Stimulated activated CD4-positive, alpha-beta T cell treated with anti-CD3 and anti-CD28 coated beads, TNF-alpha, amount 100 ng/mL, for 24 hours (primary cell): ENCODE results near the gene PCDHGB3.
A peak's percentile ranks its signal among the peaks of the same experiment; 100 is the strongest.
"Not testable (repeated sequence)": the region's sequence is repeated elsewhere in the genome, so short reads cannot be mapped to it uniquely, and the experiment has no call there.

Experiments
- DNase-seq, 3 experiments: peaks; one replicate each; pipeline ENCODE4 v3.0.0-alpha.2; 2020; ENCODE audit warnings: low read depth in 3 of 3

The PCDHGB3 gene

GRCh38 chr5:141356950-141357349, 13.1 kb upstream of the PCDHGB3 start:
- no peak for DNase-seq

- no peak for DNase-seq
These were observed 10.1 kb upstream of the PCDHGB3 start, which contains the start of gene PCDHGB2 for GRCh38 chr5:141359790-141360426. PCDHGB2 (plus strand) TSS chr5:141359994; CDS start chr5:141360136, 142 bp downstream.

GRCh38 chr5:141360685-141361084, 9.4 kb upstream of the PCDHGB3 start:
- no peak for DNase-seq

GRCh38 chr5:141362719-141363118, 7.3 kb upstream of the PCDHGB3 start:
- no peak for DNase-seq

- DNase-seq: no peak
These were observed 5.9 kb upstream of the PCDHGB3 start, which contains the start of gene PCDHGA5 for GRCh38 chr5:141363952-141364660. PCDHGA5 (plus strand) TSS chr5:141364162; CDS start chr5:141364331, 169 bp downstream.

- DNase-seq: no peak
These were observed 3.8 kb upstream of the PCDHGB3 start for GRCh38 chr5:141366016-141366896.

- no peak for DNase-seq
These were observed 1.8 kb downstream of the PCDHGB3 start for GRCh38 chr5:141371572-141372475.

GRCh38 chr5:141373673-141374317, 3.8 kb downstream of the PCDHGB3 start, which contains the start of gene PCDHGA6:
PCDHGA6 (plus strand) TSS chr5:141373891; CDS start chr5:141374084, 193 bp downstream.
- DNase-seq: no peak

- no peak for DNase-seq
These were observed 4.6 kb downstream of the PCDHGB3 start for GRCh38 chr5:141374627-141375026.

- not testable (repeated sequence) for DNase-seq
These were observed 5.6 kb downstream of the PCDHGB3 start for GRCh38 chr5:141375444-141376155.

GRCh38 chr5:141382469-141383294, 12.6 kb downstream of the PCDHGB3 start, which contains the start of gene PCDHGA7:
PCDHGA7 (plus strand) TSS chr5:141382742; CDS start chr5:141382900, 158 bp downstream.
- no peak for DNase-seq

- no peak for DNase-seq
These were observed 13.3 kb downstream of the PCDHGB3 start for GRCh38 chr5:141383345-141383744.

- DNase-seq: no peak
These were observed 14.6 kb downstream of the PCDHGB3 start for GRCh38 chr5:141384471-141385267.

GRCh38 chr5:141387557-141388311, 17.7 kb downstream of the PCDHGB3 start, which contains the start of gene PCDHGB4:
PCDHGB4 (plus strand) TSS chr5:141387698; CDS start chr5:141387885, 187 bp downstream.
- peak in 1 of 3 experiments; percentile 24 for DNase-seq

GRCh38 chr5:141388661-141389060, 18.6 kb downstream of the PCDHGB3 start:
- DNase-seq: no peak

- no peak for DNase-seq
These were observed 19.4 kb downstream of the PCDHGB3 start for GRCh38 chr5:141389153-141390042.
